ENCODE measurements around the gene MPDU1. TPM values are rescaled to one million over a fixed set of nuclear protein-coding genes. Genes with fewer than 3 reads are reported as not detected.
A peak's percentile ranks its signal among the peaks of the same experiment; 100 is the strongest.

MPDU1 gene
- polyA plus RNA-seq, 1 experiment = 174 TPM

- TF ChIP-seq CTCF (IDR thresholded peaks at IDR 0.05; ENCODE audit: insufficient read depth, low read depth, low read length) = no peak
- ChIA-PET POLR2A (interaction anchor here (0.6 kb wide), 1 partner anchor 565 kb away, joined by 3 read pairs; no protein-coding TSS in a partner anchor), CTCF (interaction anchor here (0.5 to 2.6 kb wide), 8 partner anchors 11 to 512 kb away, joined by 3 to 20 read pairs (median 3); partner anchors contain the start of gene SOX15)
- Histone ChIP-seq H3K36me3 (ENCODE audit: control insufficient read depth, insufficient read depth, low read length) (no peaks in the 10 kb centered on the region; the same call in 1 of the 2 replicates), H3K4me3 (ENCODE audit: low read depth, low read length) (no peak overlapping the region), H3K27me3 (ENCODE audit: control insufficient read depth, insufficient read depth, low read length) (no peaks in the 10 kb centered on the region)
- no peak for DNase-seq (ENCODE audit: low read depth)
Measured at GRCh38 chr17:7557775-7558543, 25.7 kb upstream of the MPDU1 start.

- ChIA-PET CTCF (interaction anchor here (0.7 to 3.7 kb wide), 7 partner anchors 11 to 122 kb away, joined by 3 to 95 read pairs (median 9); partner anchors contain the start of gene SOX15), POLR2A (no interaction called here)
- no peak for DNase-seq (ENCODE audit: low read depth)
- Histone ChIP-seq H3K27me3 (ENCODE audit: control insufficient read depth, insufficient read depth, low read length) (no peaks in the 10 kb centered on the region), H3K4me3 (ENCODE audit: low read depth, low read length) (no peak within 1 kb of the TSS), H3K36me3 (ENCODE audit: control insufficient read depth, insufficient read depth, low read length) (peaks cover 2% of the 10 kb centered on the region)
- no peak for TF ChIP-seq CTCF (IDR thresholded peaks at IDR 0.05; ENCODE audit: insufficient read depth, low read depth, low read length)
Measured at GRCh38 chr17:7558544-7559319, 24.9 kb upstream of the MPDU1 start, which contains the start of gene TNFSF13. Gene TNFSF13, plus strand, starts transcription at chr17:7558750. Its CDS starts 290 bp downstream, at chr17:7559040.

- ChIA-PET CTCF (interaction anchor here (0.6 to 3.7 kb wide), 45 partner anchors 9 to 514 kb away, joined by 3 to 95 read pairs (median 5); partner anchors contain the start of genes MPDU1, PHF23, SOX15 and TMEM102), POLR2A (interaction anchor here (1.0 kb wide), 1 partner anchor 73 kb away, joined by 5 read pairs; no protein-coding TSS in a partner anchor)
- no peak overlapping the region for H3K4me3 ChIP-seq (ENCODE audit: low read depth, low read length)
- H3K27me3 ChIP-seq (ENCODE audit: control insufficient read depth, insufficient read depth, low read length) = no peaks in the 10 kb centered on the region
- no peak for TF ChIP-seq CTCF (IDR thresholded peaks at IDR 0.05; ENCODE audit: insufficient read depth, low read depth, low read length)
- no peak for DNase-seq (ENCODE audit: low read depth)
- H3K36me3 ChIP-seq (ENCODE audit: control insufficient read depth, insufficient read depth, low read length) = peaks cover 4% of the 10 kb centered on the region
Measured at GRCh38 chr17:7559320-7560171, 24.1 kb upstream of the MPDU1 start.

GRCh38 chr17:7560172-7561027 is 23.3 kb upstream of the MPDU1 start:
- Histone ChIP-seq H3K27me3 (ENCODE audit: control insufficient read depth, insufficient read depth, low read length) (no peaks in the 10 kb centered on the region), H3K4me3 (ENCODE audit: low read depth, low read length) (peak overlapping the region; percentile 85; the same call in 1 of the 2 replicates), H3K36me3 (ENCODE audit: control insufficient read depth, insufficient read depth, low read length) (peaks cover 10% of the 10 kb centered on the region)
- peak; percentile 82 for TF ChIP-seq CTCF (IDR thresholded peaks at IDR 0.05; ENCODE audit: insufficient read depth, low read depth, low read length)
- POLR2A ChIA-PET = interaction anchor here (0.6 to 1.1 kb wide), 7 partner anchors 74 to 272 kb away, joined by 3 to 5 read pairs (median 3); partner anchors contain the start of genes NEURL4 and SPEM2
- no peak for DNase-seq (ENCODE audit: low read depth)
- CTCF ChIA-PET = interaction anchor here (0.6 to 3.7 kb wide), 62 partner anchors 10 to 514 kb away, joined by 3 to 95 read pairs (median 4); partner anchors contain the start of genes MPDU1, PHF23, SAT2 and SPEM1
